GM23338 (cell line): ENCODE data around the gene WNK2. TPM values are rescaled to one million over a fixed set of nuclear protein-coding genes. Genes with fewer than 3 reads are reported as not detected.

Experiments
- ATAC-seq: fragments of 200-7000 bp; cut with Tn5 transposase; 3 replicates; pipeline ENCODE4 v1.9.1; 2020
- DNase-seq: peaks from one replicate; pipeline ENCODE4 v3.0.0-alpha.2; 2015; ENCODE audit warnings: low spot score
- H2AFZ ChIP-seq: fragments of 200-600 bp; sonication (generic); 2 replicates; pipeline ENCODE4 v1.8.0; 2016; ENCODE audit warnings: antibody characterized with exemption, mild to moderate bottlenecking, moderate library complexity
- H3F3A ChIP-seq: fragments of 200-600 bp; sonication (generic); replicated peaks from 2 replicates; pipeline ENCODE4 v1.8.0; 2017; ENCODE audit warnings: antibody characterized with exemption, mixed run types, low read depth
- H3K27ac ChIP-seq: fragments of 200-600 bp; sonication (generic); 2 replicates; pipeline ENCODE4 v1.6.1; 2016; ENCODE audit warnings: low read depth
- H3K27me3 ChIP-seq: fragments of 200-600 bp; sonication (generic); 2 replicates; pipeline ENCODE4 v1.8.0; 2016; ENCODE audit warnings: mild to moderate bottlenecking, mixed run types, moderate library complexity; ENCODE audit not compliant: insufficient read depth
- H3K36me3 ChIP-seq: fragments of 200-600 bp; sonication (generic); 2 replicates; pipeline ENCODE4 v1.8.0; 2016; ENCODE audit warnings: mild to moderate bottlenecking; ENCODE audit not compliant: insufficient read depth
- H3K4me1 ChIP-seq: fragments of 200-600 bp; sonication (generic); 2 replicates; pipeline ENCODE4 v1.8.0; 2016; ENCODE audit warnings: mild to moderate bottlenecking, moderate library complexity; ENCODE audit not compliant: insufficient read depth
- H3K4me2 ChIP-seq: fragments of 200-600 bp; sonication (generic); 2 replicates; pipeline ENCODE4 v1.7.1; 2017; ENCODE audit warnings: mixed run types
- H3K4me3 ChIP-seq: fragments of 200-600 bp; sonication (generic); 2 replicates; pipeline ENCODE4 v1.6.1; 2016; ENCODE audit warnings: mixed run types
- H3K79me2 ChIP-seq: fragments of 200-600 bp; sonication (generic); replicated peaks from 2 replicates; pipeline ENCODE4 v1.8.0; 2017; ENCODE audit warnings: mild to moderate bottlenecking; ENCODE audit not compliant: insufficient read depth
- H3K9me2 ChIP-seq: fragments of 200-600 bp; sonication (generic); 2 replicates; pipeline ENCODE4 v1.8.0; 2017; ENCODE audit not compliant: insufficient read depth
- H4K20me1 ChIP-seq: fragments of 200-600 bp; sonication (generic); replicated peaks from 2 replicates; pipeline ENCODE4 v1.8.0; 2017; ENCODE audit warnings: mild to moderate bottlenecking; ENCODE audit not compliant: insufficient read depth
- H3K27ac Mint-ChIP-seq: 2 replicates; pipeline ENCODE4 v1.8.0; 2020; ENCODE audit warnings: inconsistent platforms, mild to moderate bottlenecking, moderate library complexity, mixed read lengths
- H3K27me3 Mint-ChIP-seq: 3 replicates; pipeline ENCODE4 v1.8.0; 2022; ENCODE audit warnings: low read depth, mild to moderate bottlenecking, moderate library complexity, mixed read lengths, inconsistent platforms; ENCODE audit not compliant: insufficient read depth, poor library complexity
- H3K36me3 Mint-ChIP-seq: 3 replicates; pipeline ENCODE4 v1.8.0; 2021; ENCODE audit warnings: low read depth, mild to moderate bottlenecking, inconsistent platforms, moderate library complexity, mixed read lengths
- H3K4me1 Mint-ChIP-seq: 3 replicates; pipeline ENCODE4 v1.8.0; 2020; ENCODE audit warnings: mild to moderate bottlenecking, inconsistent platforms, mixed read lengths
- H3K4me3 Mint-ChIP-seq: 3 replicates; pipeline ENCODE4 v1.8.0; 2021; ENCODE audit warnings: moderate library complexity, mild to moderate bottlenecking, inconsistent platforms, mixed read lengths
- H3K9me3 Mint-ChIP-seq: 3 replicates; pipeline ENCODE4 v1.8.0; 2020; ENCODE audit warnings: moderate library complexity, mild to moderate bottlenecking, inconsistent platforms, mixed read lengths
- CREB1 ChIP-seq: fragments of 250-450 bp; sonication (Bioruptor Pico); IDR thresholded peaks from 2 replicates; pipeline ENCODE4 v1.5.0; 2020; ENCODE audit warnings: low read depth, mild to moderate bottlenecking, moderate library complexity
- CTCF ChIP-seq, 2 experiments: fragments of 200-600 bp in 1 of 2; sonication (generic) in 1 of 2; conservative IDR thresholded peaks; 2 replicates each; pipeline versions ENCODE4 v1.5.1 to v1.6.1; 2016 to 2017; ENCODE audit warnings: antibody characterized with exemption in 2 of 2, low read depth in 2 of 2, mild to moderate bottlenecking in 2 of 2, moderate library complexity in 1 of 2
- EZH2 ChIP-seq: fragments of 200-600 bp; sonication (generic); IDR thresholded peaks from one replicate; pipeline ENCODE4 v1.8.0; 2017; ENCODE audit warnings: antibody characterized with exemption, mild to moderate bottlenecking, low read depth; ENCODE audit not compliant: unreplicated experiment
- EZH2phosphoT487 ChIP-seq: fragments of 200-600 bp; sonication (generic); IDR thresholded peaks from one replicate; pipeline ENCODE4 v1.8.1; 2018; ENCODE audit warnings: antibody characterized with exemption; ENCODE audit not compliant: unreplicated experiment
- JUNB ChIP-seq: IDR thresholded peaks from one replicate; pipeline ENCODE4 v1.6.1; 2016; ENCODE audit warnings: antibody characterized with exemption; ENCODE audit not compliant: unreplicated experiment
- NANOG ChIP-seq: IDR thresholded peaks from 2 replicates; pipeline ENCODE4 v1.6.1; 2016; ENCODE audit warnings: antibody characterized with exemption, borderline replicate concordance
- STAT1 ChIP-seq: IDR thresholded peaks from one replicate; pipeline ENCODE4 v1.6.1; 2016; ENCODE audit warnings: antibody characterized with exemption; ENCODE audit not compliant: unreplicated experiment
- ZNF114 ChIP-seq: fragments of 250-450 bp; sonication (Bioruptor Pico); IDR thresholded peaks from 2 replicates; pipeline ENCODE4 v1.5.0; 2020; ENCODE audit warnings: mild to moderate bottlenecking, moderate library complexity
- ZNF331 ChIP-seq: fragments of 250-450 bp; sonication (Bioruptor Pico); IDR thresholded peaks from 2 replicates; pipeline ENCODE4 v1.5.0; 2020; ENCODE audit warnings: low read depth, mild to moderate bottlenecking, moderate library complexity
- ZNF462 ChIP-seq: fragments of 250-450 bp; sonication (Bioruptor Pico); IDR thresholded peaks from 2 replicates; pipeline ENCODE4 v1.5.0; 2020; ENCODE audit warnings: mild to moderate bottlenecking, moderate library complexity
- polyA plus RNA-seq: library from polyadenylated mRNA; unstranded; fragments of >200 nt; fragmentation: Nextera tagmentation; extraction: Ambion mirVana; gene quantifications from 2 replicates; pipeline ENCODE4 v1.2.1, GENCODE V29; 2016
- total RNA-seq: library from RNA; depleted of rRNA; stranded (reverse); fragments of >200 nt; shearing (Covaris generic); gene quantifications from 2 replicates; pipeline ENCODE4 v1.2.3, GENCODE V29; 2014

Gene WNK2
- total and polyA plus RNA-seq, 2 experiments from 2014 or later, result 56.4 to 102 TPM

GRCh38 chr9:93167185-93167584 is 16.8 kb upstream of the WNK2 start:
- Histone ChIP-seq H3K79me2 (no peaks in the 10 kb centered on the region), H3F3A (no peaks in the 10 kb centered on the region), H3K9me2 (no peaks in the 10 kb centered on the region), H4K20me1 (no peaks in the 10 kb centered on the region), H3K4me3 (no peak overlapping the region), H3K27ac (no peak overlapping the region), H3K36me3 (no peaks in the 10 kb centered on the region), H3K27me3 (no peaks in the 10 kb centered on the region), H2AFZ (no peak overlapping the region), H3K4me1 (no peaks in the 10 kb centered on the region), H3K4me2 (no peak overlapping the region)
- no peaks in the 10 kb centered on the region for H3K36me3 Mint-ChIP-seq
- no peak for TF ChIP-seq ZNF462 (CRISPR knock-in tag)
- no peak for TF ChIP-seq JUNB
- TF ChIP-seq ZNF114 (CRISPR knock-in tag), result no peak
- no peak for TF ChIP-seq NANOG
- no peak for TF ChIP-seq ZNF331 (CRISPR knock-in tag)
- TF ChIP-seq STAT1, result no peak
- no peak for TF ChIP-seq EZH2phosphoT487
- TF ChIP-seq EZH2, result no peak
- TF ChIP-seq CREB1, result no peak
- no peak for TF ChIP-seq CTCF (conservative IDR thresholded peaks at IDR 0.05; ENCODE audit: low read depth in 2 of 2)
- DNase-seq, result no peak
- no peak overlapping the region for H3K4me3 Mint-ChIP-seq
- no peak overlapping the region for H3K27ac Mint-ChIP-seq
- no peaks in the 10 kb centered on the region for H3K9me3 Mint-ChIP-seq
- peaks cover 4% of the 10 kb centered on the region for H3K27me3 Mint-ChIP-seq
- no peak for ATAC-seq
- no peaks in the 10 kb centered on the region for H3K4me1 Mint-ChIP-seq
